ENCODE results near the gene PFDN1.

The PFDN1 gene

DNA sequence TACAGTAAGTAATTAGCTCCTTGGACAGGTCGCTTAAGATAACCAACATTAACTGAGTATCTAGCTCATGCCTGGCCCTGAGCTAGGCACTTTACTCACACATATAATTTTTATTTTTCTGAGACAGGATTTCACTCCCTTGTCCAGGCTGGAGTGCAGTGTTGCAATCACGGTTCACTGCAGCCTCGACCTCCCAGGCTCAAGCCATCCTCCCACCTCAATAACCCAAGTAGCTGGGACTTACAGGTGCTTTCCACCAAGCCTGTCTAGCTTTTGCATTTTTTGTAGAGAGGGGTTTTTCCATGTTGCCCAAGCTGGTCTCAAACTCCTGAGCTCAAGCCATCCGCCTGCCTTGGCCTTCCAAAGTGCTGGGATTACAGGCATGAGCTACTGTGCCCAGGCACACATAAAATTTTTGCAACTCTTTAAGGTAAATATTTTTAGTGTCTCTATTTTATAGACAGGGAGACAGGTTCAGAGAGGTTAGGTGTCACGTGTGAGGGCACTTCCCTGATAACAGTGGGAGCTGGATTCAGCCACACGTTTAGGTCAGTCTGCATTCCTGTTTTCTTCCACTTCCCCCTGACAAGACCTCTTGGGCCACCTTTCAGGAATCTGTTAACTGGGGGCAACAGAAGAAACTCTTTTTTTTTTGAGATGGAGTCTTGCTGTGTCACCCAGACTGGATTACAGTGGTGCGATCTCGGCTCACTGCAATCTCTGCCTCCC lies 25.3 kb upstream of the PFDN1 start:
- DNase-seq: no peak

DNA sequence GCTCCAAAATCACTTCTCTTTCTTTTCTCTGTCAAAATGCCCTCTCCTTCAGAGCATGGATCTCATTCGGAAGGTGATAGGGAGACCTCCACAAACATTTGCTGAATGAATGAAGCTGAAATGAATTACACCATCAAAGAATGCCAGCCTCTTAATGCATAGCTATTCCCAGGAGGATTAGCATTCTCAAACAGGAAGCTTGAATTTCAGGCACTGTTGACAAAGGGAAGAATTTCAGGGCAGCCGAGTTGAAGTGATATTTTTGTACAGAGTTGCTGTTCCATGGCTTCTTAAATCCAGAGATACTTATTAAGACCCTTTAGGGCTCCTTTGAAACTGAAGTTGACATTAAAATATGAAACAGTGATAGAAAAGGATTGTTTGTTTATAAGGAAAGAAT lies 24.7 kb upstream of the PFDN1 start:
- peak; percentile 14 for DNase-seq

DNA sequence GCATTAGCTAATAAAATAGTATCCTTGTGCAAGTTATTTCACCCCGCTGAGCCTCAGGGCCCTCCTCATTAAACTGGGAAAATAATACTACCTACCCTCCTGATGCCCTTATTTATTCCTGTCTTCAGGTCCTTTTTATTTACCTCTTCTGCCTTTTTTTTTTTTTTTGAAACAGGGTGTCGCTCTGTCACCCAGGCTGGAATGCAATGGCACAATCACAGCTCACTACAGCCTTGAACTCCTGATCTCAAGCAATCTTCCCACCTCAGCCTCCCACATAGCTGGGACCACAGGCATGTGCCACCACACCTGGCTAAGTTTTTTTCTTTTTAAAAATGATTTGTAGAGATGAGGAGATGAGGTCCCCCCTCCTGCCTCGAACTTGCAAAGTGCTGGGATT lies 22.6 kb upstream of the PFDN1 start:
- no peak for DNase-seq

DNA sequence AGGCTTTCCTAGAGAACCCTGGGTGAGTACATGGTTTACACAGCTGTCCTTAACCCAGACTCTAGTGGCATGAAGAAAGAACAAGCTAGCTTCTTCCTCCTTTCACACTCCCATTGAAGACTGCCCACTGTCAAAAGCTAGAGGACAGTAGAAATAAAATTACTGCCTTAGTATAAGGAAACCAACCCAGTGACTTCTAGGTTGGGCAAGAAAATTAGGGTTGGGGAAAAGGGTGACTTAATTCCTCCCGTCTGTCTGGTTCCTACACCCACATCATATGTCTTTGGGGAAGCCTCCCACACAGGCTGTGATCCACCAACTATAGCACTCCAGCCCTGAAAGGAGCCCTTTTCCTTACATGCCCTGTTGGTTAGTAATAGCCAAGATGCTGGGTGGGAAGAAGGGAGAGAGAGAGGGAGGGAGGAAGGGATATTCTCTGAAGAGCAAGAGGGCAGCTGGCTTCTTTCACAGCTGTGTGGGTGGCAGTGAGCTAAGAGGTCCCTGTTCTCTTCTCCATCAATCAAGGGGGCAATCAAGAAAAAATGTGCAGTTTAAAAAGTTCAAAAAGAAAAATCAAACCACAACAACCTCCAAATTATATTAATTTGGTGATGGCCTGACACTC lies 21.8 kb upstream of the PFDN1 start:
- DNase-seq: no peak

DNA sequence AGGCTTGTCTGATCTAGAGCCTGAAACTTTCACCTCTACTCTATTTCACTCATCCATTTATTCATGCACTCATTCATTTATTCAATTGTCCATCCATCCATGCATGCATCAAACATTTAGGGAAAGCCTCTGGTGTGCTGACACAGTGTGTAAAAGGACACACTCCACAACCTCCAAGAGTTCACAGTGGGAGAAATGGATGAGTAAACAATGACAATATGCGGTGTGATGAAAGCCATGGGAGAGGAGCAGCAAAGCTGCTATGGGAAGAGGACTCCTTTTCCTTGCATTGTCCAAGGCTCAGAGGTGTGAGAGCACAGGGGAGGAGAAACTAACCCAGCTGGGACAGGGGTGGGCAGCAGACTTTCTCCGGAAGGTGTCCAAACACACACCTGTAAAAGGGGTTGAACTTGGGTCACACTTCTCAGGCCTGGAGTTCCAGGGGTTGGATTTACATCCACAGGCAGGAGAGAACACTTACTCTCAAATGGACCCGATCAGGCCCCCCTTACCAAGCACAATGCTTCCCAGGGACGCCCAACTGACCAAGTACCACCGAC lies 21.2 kb upstream of the PFDN1 start:
- peak; percentile 17 for DNase-seq

DNA sequence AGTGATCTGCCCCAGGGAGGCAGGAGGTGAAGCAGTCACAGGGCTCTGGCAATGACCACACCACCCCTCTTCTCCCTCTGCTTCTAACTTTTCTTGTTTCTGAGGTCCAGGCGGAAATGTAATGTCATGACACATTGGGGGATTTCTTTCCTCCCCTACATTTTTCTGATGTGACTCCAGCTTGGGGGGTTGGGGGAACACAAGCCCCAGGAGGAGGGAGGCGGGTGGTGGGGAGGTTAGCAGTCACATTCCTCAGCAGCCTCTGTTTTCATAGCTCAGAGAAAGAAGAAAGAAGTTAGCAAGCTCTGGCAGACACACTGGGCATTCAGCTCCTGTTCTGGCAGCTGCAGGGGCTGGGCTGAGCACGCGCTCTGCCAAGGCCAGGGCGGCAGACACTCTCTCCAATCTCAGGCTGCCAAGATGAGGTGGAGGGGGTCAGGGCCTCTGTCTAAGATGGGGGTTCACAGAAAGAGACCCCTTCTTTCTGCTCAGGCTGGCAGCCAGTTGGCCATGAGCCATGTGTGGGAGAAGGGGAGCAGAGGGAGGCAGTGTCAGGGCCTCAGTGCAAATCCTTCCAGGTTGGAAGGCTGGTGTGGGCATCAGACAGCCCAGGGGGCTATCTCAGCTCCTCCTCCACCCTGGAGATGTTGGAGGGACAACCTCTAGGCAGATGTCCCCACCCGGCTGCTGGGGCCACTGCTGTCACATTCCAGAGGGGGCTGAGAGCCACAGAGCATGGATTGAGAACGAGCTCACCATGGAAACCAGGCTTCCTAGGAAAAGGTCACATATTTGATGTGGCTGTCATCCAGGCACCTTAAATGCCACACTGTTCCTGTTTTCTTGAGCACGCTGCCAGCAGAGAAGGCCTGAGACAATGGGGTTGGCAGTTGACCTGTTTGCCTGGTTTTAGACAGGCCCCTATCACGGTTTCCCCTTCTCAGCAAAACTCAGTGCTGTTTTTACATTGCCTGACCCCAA lies 20.1 kb upstream of the PFDN1 start:
- DNase-seq: no peak

DNA sequence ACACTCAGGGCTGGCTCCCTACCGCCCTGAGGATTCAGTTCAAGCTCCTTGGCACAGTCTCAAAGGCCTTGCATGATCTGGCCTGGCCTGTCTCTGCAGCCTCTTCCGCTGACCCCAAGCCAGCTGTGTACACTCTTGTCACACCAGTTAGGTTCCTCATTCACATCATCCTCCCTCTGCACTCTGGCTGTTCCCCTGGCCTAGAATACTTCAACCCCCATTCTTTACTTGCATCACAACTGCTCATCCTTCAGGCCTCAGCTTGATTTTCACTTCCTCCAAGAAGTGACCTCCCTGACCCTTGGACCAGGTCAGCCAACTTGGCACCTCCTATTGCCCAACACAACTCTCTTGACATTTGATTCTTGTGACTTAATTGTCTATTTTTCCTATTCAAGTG lies 18.9 kb upstream of the PFDN1 start:
- no peak for DNase-seq

DNA sequence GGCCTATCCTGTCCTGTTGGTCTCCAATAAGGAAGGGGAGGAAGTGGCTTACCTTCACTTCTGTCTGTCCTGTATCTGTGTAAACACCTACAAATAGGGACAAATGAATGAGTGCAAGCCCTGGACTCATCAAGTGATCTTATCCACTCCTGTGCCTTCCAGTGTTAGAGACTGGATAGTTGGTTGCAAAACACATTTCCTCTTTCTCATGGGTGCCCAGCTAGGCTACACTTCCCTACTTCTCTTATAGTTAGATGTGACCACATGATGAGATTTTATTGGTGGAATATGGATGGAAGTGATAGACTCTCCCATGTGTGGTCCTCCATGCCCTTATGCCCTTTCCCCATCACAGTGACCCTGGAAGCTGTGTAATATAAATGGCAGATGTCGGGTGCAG lies 16.9 kb upstream of the PFDN1 start:
- DNase-seq: no peak

DNA sequence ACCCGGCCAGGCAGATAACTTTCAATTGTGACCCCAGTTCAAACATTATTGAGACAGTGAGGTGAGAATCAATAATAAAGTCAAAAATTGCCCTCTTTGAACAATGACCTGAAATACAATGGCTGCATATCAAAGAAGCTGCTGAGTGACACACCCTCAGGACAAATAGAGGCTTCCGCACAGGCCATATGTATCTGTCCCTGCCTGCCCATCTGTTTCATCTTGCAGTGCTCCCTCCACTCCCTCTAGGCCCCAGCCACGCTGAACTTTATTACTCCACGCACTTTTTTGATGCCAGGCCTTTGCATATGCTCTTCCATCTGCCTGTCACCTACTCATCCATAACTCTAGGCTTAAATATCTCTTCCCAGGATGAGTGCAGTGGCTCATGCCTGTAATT lies 15.9 kb upstream of the PFDN1 start:
- no peak for DNase-seq

DNA sequence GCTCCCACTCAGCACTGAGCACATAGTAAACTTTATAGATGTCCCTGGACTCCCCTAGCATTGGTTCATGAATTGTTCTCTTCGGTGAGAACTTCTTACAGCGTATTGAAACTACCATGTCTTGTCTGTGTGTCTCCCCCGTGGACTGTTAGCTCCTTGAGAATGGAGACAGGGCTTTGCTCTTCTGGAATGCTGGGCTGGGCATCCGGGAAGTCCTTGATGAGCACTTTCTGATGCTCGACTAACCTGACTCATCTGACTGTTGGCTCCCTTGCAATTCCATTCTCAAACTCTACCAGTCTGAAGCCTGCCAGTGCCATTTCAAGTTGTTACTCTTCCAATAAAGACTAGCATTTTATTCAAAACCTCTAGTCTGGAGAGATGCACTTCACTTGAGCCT lies 15.0 kb upstream of the PFDN1 start:
- DNase-seq: no peak

DNA sequence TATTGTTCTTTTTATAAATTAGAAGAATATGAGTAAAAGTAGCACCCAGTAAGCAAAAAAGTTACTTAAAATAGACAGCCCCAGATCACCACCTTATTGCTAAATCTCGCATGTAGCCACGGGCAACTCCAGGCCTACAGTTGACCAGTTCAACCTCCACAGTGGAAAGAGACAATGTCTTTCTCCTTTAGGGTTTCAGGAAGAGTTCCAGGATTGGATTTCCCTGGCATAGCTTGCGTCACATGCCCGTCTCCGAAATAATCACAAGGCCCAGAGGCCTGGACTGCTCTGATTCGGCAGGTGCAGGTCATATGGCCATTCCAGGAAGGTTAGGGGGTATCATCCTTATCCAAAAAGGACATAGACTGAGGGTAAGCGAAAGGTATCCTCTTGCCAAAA lies 9.9 kb upstream of the PFDN1 start:
- no peak for DNase-seq

DNA sequence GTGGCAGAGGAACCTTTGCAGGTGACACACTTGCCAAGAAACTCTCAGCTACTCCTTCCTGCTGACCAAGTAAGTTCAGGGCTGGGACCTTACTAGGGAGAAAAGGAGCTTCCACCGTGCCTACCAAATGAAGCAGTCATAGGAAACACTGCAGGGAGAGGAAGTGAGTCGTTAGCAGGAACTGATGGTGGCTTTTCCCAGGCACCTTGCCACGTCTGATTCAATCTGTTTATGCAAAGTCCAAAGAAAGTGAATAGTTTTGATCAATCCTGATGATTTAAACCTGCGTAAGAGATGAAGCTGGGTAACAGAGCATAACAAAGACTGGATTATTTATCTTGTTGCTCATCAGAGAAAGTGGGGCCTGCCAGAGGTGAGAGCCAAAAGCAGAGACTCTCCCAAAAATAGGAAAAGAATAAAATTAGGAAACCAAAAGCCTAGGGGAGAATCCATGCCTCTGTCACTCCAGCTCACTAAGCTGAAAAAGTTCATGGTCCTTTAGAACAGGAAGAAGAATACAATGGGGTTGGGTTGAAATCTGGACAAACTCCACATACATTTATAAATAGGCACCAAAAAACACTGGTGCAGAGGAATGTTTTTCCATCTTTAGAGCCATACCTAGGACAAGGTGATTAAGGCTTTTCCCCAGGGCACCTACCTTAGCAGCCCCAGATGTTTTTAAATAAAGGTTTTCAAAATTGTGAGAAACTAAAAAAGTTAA lies 9.3 kb upstream of the PFDN1 start:
- DNase-seq: no peak

DNA sequence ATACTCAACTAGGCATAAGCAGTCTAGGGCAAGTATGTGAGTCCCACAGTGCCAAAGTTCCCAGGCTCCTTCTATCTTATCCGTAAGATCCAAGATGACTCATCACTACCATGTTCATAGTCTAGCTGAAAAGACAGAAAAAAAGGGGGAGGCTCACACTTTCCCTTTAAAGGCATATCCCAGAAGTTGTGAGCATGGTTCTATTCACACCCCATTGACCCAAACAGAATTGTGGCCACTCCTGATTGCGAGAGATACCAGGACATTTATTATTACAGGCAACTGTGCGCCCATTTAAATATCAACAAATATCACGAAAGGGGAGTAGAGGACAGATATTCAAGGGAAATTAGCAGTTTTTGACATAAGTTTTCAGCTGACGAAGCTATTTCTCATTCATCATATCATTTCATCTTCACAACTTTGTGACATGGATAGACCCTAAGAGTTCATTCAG lies 8.1 kb upstream of the PFDN1 start:
- no peak for DNase-seq

DNA sequence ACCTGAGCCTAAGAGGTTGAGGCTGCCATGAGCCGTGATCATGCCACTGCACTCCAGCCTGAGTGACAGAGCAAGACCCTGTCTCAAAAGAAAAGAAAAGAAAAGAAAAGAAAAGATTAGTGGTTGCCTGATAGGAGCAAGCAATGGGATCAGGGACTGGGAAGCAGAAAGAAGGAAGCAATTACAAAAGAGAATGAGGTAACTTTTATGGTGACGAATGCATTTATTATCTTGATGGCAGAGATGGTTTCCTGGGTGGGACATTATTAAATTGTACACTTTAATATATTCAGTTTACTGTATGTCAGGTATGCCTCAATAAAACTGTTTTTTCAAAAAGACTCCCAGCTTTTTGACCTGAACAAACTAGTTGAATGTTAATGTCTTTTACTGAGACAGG lies 7.5 kb upstream of the PFDN1 start:
- DNase-seq: no peak

DNA sequence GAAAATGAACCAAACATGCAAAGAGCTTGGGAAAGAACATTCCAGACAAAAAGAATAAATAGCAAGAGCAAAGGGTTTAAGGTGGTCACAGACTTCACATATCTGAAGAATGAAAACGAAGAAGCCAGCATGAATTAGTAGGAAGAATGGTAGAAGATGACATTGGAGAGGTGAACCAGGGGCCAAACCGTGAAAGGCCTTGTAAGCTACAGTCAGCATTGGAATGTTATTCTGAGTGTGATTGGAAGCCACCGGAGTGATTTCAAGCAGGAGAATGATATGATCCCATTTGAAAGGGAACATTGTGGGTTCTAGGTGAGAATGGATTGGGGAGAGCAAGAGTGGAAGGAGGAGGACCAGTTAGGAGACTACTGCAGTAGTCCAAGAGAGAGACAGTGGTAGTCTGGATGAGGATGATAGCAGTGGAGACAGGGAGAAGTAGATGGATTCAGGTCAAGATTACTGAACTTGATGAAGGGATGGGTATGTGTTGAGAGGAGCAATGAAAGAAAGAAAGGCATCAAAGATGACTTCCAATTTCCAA lies 6.9 kb upstream of the PFDN1 start:
- no peak for DNase-seq

DNA sequence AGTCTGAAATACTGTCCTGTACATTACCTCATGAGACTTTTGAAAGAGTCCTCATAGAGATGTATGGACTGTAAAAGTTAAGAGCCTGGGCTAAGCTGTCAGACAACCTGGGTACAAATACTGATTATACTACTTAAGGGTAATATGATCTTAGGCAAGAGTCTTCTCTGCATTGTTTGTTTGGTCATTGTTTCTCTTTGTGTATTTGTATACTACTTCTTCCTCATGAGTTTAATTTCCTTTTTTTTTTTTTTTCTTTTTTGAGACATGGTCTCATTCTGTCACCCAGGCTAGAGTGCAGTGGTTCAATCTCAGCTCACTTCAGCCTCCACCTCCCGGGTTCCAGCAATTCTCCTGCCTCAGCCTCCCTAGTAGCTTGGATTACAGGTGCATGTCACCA lies 2.6 kb upstream of the PFDN1 start:
- DNase-seq: no peak

DNA sequence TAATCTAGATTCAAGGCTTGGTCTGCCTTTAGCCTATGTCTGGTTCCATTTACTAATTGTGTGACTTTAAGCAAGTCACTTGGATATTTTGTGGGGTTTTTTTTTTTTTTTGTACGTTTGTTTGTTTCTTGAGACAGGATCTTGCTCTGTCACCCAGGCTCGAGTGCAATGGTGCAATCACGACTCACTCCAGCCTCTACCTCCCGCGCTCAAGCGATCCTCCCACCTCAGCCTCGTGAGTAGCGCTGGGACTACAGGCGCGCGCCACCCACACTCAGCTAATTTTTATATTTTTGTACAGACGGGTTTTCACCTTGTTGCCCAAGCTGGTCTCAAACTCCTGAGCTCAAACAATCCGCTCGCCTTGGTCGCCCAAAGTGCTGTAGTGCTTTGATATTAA lies 1.1 kb upstream of the PFDN1 start:
- no peak for DNase-seq

DNA sequence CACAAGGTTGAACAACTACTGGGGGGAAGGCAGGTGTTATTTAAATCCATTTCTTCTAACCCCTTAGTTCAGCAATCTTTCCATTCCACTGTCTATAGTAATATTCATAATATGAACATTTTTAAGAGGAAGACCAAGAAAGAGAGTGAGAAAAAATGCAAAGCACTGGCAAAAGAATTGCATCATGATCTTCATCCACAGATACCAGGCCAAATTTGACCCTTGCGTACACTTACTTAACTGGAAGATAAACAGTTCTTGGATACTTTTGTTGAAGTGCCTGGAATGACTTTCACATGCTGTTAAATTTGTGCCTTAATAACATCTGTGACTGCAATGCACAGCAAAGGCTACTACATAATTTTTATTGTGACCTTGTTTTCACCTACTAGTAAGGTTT lies 1.8 kb downstream of the PFDN1 start:
- no peak for DNase-seq

DNA sequence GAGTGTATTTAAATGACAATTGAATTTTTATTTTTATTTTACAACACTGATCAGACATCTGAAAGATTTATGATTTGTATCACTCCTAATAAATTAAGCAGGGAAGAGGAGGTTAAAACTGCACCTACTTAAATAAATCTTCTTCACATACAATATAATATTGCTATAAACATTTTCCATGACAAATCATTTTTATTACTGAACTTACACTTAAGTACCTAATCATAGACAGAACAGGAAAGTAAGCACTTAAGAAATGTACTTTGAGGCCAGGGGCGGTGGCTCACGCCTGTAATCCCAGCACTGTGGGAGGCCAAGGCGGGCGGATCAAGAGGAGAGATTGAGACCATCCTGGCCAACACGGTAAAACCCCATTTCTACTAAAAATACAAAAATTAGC lies 3.8 kb downstream of the PFDN1 start:
- DNase-seq: no peak

DNA sequence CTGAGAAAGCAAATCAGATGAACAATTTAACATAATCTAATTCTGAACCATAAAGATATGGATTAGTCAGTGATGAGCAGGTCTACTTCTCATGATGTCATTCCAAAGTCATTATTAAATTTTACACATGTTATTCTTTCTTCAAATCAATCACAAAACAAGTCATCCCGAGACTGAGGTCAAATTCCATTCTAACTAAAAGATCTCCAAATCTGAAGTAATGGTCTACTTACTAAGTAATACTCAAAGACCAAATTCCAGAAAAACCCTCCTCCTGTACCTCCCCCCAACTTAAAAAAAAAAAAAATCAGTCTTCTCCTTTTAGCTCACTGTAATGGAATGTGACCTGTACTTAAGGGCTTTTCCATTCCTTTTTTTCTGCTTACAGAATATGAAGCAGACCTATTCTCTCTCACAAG lies 4.7 kb downstream of the PFDN1 start:
- no peak for DNase-seq

DNA sequence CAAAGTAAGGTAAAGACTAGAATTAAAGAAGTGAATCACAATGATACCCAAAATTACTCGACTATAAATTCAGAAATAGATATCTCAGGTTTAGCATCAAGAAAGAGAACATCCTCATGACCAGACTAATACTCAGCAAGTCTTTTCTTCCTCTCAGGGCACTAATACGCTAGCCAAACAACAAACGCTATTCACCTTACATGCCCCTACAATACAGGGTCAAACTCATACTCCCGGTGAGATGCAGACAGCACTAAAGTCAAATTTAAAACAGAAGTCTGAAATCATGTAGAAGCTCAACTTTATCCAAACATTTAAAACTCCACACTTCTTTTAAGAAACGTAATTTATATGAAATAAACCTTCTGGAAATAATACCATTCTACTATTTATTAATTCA lies 5.6 kb downstream of the PFDN1 start:
- DNase-seq: no peak

DNA sequence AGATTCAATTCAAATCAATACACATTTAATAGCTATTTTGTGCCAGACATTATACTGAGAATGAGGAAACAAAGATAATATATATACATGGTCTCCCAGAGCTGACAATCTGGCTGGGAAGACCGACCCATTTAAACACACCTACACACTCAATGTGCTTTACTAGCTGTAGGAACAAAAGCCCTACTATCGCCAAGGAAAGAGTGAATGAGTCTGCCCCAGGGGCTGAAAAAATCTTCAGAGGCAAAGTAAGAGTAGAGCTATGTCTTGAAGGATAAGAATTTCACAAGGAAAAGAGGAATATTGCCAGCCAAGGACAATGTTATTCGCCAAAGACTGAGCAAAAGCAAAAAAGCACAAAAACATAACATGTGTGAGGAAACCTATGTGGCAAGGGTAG lies 6.6 kb downstream of the PFDN1 start:
- DNase-seq: no peak
